SK-N-SH (cell line): ENCODE data around the gene STK39. TPM values are rescaled to one million over a fixed set of nuclear protein-coding genes. Genes with fewer than 3 reads are reported as not detected.

Experiments
- CTCF ChIA-PET: fragments of 300-600, 350-600 bp; formaldehyde crosslinking; extraction: SDS; loops from one replicate; lab custom pipeline; 2021; lab: Yijun Ruan, JAX
- POLR2A ChIA-PET: fragments of 350-600 bp; sonication (Branson Sonifier 250); formaldehyde crosslinking; extraction: SDS; loops from one replicate; lab custom pipeline; 2020; ENCODE audit warnings: antibody characterized with exemption, inconsistent platforms; lab: Yijun Ruan, JAX
- DNase-seq: peaks from one replicate; pipeline ENCODE4 v3.0.0; 2012
- H2AFZ ChIP-seq: fragments of 200-600 bp; sonication (generic); 2 replicates; pipeline ENCODE4 v1.8.1; 2016; ENCODE audit warnings: antibody characterized with exemption, mild to moderate bottlenecking, low read depth
- H3F3A ChIP-seq: fragments of 200-600 bp; sonication (generic); replicated peaks from 2 replicates; pipeline ENCODE3; 2016; ENCODE audit warnings: antibody characterized with exemption, mild to moderate bottlenecking; ENCODE audit not compliant: insufficient read depth
- H3K27ac ChIP-seq, 2 experiments: fragments of 200-500 bp in 1 of 2; fragments of 200-600 bp in 1 of 2; sonication (Bioruptor generic) in 1 of 2; sonication (generic), shearing (Covaris generic) in 1 of 2; 2 replicates each; pipeline versions ENCODE4 v1.5.1 to v1.6.1; 2014 to 2016; ENCODE audit warnings: low read depth in 2 of 2, inconsistent platforms in 1 of 2, low read length in 1 of 2, mild to moderate bottlenecking in 1 of 2, mixed read lengths in 1 of 2
- H3K27me3 ChIP-seq: fragments of 200-600 bp; sonication (generic), shearing (Covaris generic); 2 replicates; pipeline ENCODE4 v1.6.1; 2016; ENCODE audit warnings: mixed run types; ENCODE audit not compliant: insufficient read depth
- H3K36me3 ChIP-seq, 2 experiments: fragments of 200-500 bp in 1 of 2; fragments of 200-600 bp in 1 of 2; sonication (Bioruptor generic) in 1 of 2; sonication (generic) in 1 of 2; replicated peaks in 1 of 2; 2 replicates each; pipeline versions ENCODE3 to v1.5.1; 2014 to 2016; ENCODE audit warnings: low read length in 1 of 2, mild to moderate bottlenecking in 1 of 2; ENCODE audit not compliant: insufficient read depth in 2 of 2, control insufficient read depth in 1 of 2
- H3K4me1 ChIP-seq, 2 experiments: fragments of 200-500 bp in 1 of 2; fragments of 200-600 bp in 1 of 2; sonication (Bioruptor generic) in 1 of 2; sonication (generic), shearing (Covaris generic) in 1 of 2; 2 replicates each; pipeline versions ENCODE4 v1.5.1 to v1.6.1; 2014 to 2016; ENCODE audit warnings: low read depth in 1 of 2, low read length in 1 of 2, mixed run types in 1 of 2; ENCODE audit not compliant: insufficient read depth in 2 of 2, control insufficient read depth in 1 of 2
- H3K4me2 ChIP-seq: fragments of 200-600 bp; sonication (generic), shearing (Covaris generic); 2 replicates; pipeline ENCODE4 v1.6.1; 2017; ENCODE audit warnings: mixed run types
- H3K4me3 ChIP-seq, 2 experiments: fragments of 200-500 bp in 1 of 2; fragments of 200-600 bp in 1 of 2; sonication (Bioruptor generic) in 1 of 2; sonication (generic), shearing (Covaris generic) in 1 of 2; 2 replicates each; pipeline versions ENCODE4 v1.5.1 to v1.8.1; 2014 to 2016; ENCODE audit warnings: low read depth in 2 of 2, inconsistent platforms in 1 of 2, low read length in 1 of 2, mild to moderate bottlenecking in 1 of 2, mixed read lengths in 1 of 2, moderate library complexity in 1 of 2
- H3K79me2 ChIP-seq: fragments of 200-600 bp; sonication (generic); 2 replicates; pipeline ENCODE4 v1.8.1; 2017; ENCODE audit warnings: mild to moderate bottlenecking; ENCODE audit not compliant: insufficient read depth
- H3K9ac ChIP-seq: fragments of 200-600 bp; sonication (generic); 2 replicates; pipeline ENCODE4 v1.6.1; 2017; ENCODE audit warnings: mixed run types
- H3K9me2 ChIP-seq: fragments of 200-600 bp; sonication (generic); 2 replicates; pipeline ENCODE4 v1.6.1; 2017; ENCODE audit warnings: mixed run types
- H3K9me3 ChIP-seq: fragments of 200-600 bp; sonication (generic); 2 replicates; pipeline ENCODE4 v1.6.1; 2017; ENCODE audit warnings: mixed run types, mild to moderate bottlenecking, moderate library complexity
- H4K20me1 ChIP-seq: fragments of 200-600 bp; sonication (generic); 2 replicates; pipeline ENCODE4 v1.6.1; 2017; ENCODE audit warnings: mild to moderate bottlenecking, mixed run types; ENCODE audit not compliant: insufficient read depth
- CHD2 ChIP-seq: fragments of 150-350 bp; IDR thresholded peaks from 2 replicates; pipeline ENCODE4 v1.6.1; 2018; ENCODE audit warnings: low read length; ENCODE audit not compliant: partially characterized antibody
- CTCF ChIP-seq: fragments of 200-600 bp; sonication (generic); IDR thresholded peaks from 2 replicates; pipeline ENCODE4 v1.6.1; 2017; ENCODE audit warnings: antibody characterized with exemption, mild to moderate bottlenecking, moderate library complexity
- ELF1 ChIP-seq: IDR thresholded peaks from 2 replicates; pipeline ENCODE4 v1.4.0; 2012
- EZH2phosphoT487 ChIP-seq: fragments of 200-600 bp; sonication (generic); IDR thresholded peaks from 2 replicates; pipeline ENCODE4 v1.6.1; 2017; ENCODE audit warnings: low read depth, mixed run types, mild to moderate bottlenecking, antibody characterized with exemption, moderate library complexity, borderline replicate concordance
- GATA2 ChIP-seq: sonication (generic); formaldehyde crosslinking; IDR thresholded peaks from 2 replicates; pipeline ENCODE4 v1.5.0; 2020; ENCODE audit warnings: mild to moderate bottlenecking, missing genetic modification reagents
- MXI1 ChIP-seq: IDR thresholded peaks from 2 replicates; pipeline ENCODE4 v1.6.1; 2012; ENCODE audit warnings: mild to moderate bottlenecking, low read depth, low read length, improper control_type of control experiment
- POLR2AphosphoS5 ChIP-seq: IDR thresholded peaks from 2 replicates; pipeline ENCODE4 v1.6.1; 2012; ENCODE audit warnings: low read depth, low read length
- RCOR1 ChIP-seq: fragments of 150-350 bp; IDR thresholded peaks from 2 replicates; pipeline ENCODE4 v1.6.1; 2017; ENCODE audit warnings: antibody characterized with exemption, low read length
- RFX5 ChIP-seq: IDR thresholded peaks from 2 replicates; pipeline ENCODE4 v1.6.1; 2012; ENCODE audit warnings: mild to moderate bottlenecking, improper control_type of control experiment, low read length
- RXRA ChIP-seq: IDR thresholded peaks from 2 replicates; pipeline ENCODE4 v1.4.0; 2012; ENCODE audit warnings: low read depth, mild to moderate bottlenecking, borderline replicate concordance
- TCF12 ChIP-seq: IDR thresholded peaks from 2 replicates; pipeline ENCODE4 v1.4.0; 2012
- WGBS: methylation state at CpG from one replicate; pipeline ENCODE4 v1.1.6; 2017; ENCODE audit warnings: low lambda C conversion rate; 5-methylcytosine and 5-hydroxymethylcytosine counted together
- polyA plus RNA-seq, 3 experiments: library from polyadenylated mRNA; depleted of rRNA; stranded (reverse); fragments of >200 nt; gene quantifications; 2 replicates each; pipeline ENCODE4 v1.2.3, GENCODE V29; 2012
- TF ChIP-seq, protein P1 (sequence below): fragments of 150-350 bp; IDR thresholded peaks from 2 replicates; pipeline ENCODE4 v1.6.1; 2016; ENCODE audit warnings: mild to moderate bottlenecking, low read depth, low read length

The STK39 gene
- polyA plus RNA-seq, 1 of the 3 experiments (the other 2 are of a cell fraction) = 9.6 TPM

DNA sequence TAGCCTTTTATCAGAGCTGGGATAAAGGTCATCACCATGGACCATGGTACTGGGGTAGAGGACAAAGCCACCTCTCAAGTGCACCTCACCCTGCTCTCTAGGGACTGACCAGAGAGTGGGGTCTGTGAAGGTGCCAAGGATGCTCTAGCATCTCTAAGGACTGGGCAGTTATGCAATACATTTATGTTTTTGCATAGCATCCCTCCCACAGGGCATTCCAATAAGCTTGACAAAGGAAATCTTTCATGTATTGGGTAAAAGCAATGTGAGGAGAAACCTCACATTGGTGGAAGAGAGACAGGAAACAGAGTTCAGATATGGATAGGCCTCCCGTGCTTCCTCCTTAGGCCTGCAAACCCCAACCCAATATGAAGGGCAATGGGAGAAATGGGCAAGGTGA, 31.6 kb downstream of the STK39 start:
- 0 out of 4 replicates have a peak overlapping the region, but pooled peaks of 1 of the 2 experiments have one; percentile 18 for H3K27ac ChIP-seq
- DNase-seq = no peak
- peaks cover 67% of the 10 kb centered on the region; the same call in 1 of the 2 replicates for H3K79me2 ChIP-seq
- WGBS = 100% methylated on average over 1 of the region's 1 CpG
- TF ChIP-seq RFX5 = no peak
- no peak for TF ChIP-seq GATA2
- TF ChIP-seq RXRA = no peak
- no peak for TF ChIP-seq RCOR1
- no peak for TF ChIP-seq MXI1
- no peak for TF ChIP-seq CHD2
- TF ChIP-seq POLR2AphosphoS5 = no peak
- H3K36me3 ChIP-seq = no peaks in the 10 kb centered on the region
- H3K4me3 ChIP-seq = no peak overlapping the region
- H4K20me1 ChIP-seq = peaks cover 25% of the 10 kb centered on the region; the same call in 1 of the 2 replicates
- no peak overlapping the region for H3K4me2 ChIP-seq
- H3K9ac ChIP-seq = no peak overlapping the region
- H3K9me2 ChIP-seq = no peaks in the 10 kb centered on the region
- H3K27me3 ChIP-seq = no peaks in the 10 kb centered on the region
- ChIA-PET CTCF (interaction anchor here (1.7 kb wide), 1 partner anchor 97 kb away, joined by 4 read pairs; no protein-coding TSS in a partner anchor), POLR2A (no interaction called here)
- peaks cover 8% of the 10 kb centered on the region for H3F3A ChIP-seq
- H2AFZ ChIP-seq = no peak overlapping the region
- H3K9me3 ChIP-seq = no peaks in the 10 kb centered on the region
- H3K4me1 ChIP-seq = peaks cover 8 to 26% of the 10 kb centered on the region in 2 experiments

DNA sequence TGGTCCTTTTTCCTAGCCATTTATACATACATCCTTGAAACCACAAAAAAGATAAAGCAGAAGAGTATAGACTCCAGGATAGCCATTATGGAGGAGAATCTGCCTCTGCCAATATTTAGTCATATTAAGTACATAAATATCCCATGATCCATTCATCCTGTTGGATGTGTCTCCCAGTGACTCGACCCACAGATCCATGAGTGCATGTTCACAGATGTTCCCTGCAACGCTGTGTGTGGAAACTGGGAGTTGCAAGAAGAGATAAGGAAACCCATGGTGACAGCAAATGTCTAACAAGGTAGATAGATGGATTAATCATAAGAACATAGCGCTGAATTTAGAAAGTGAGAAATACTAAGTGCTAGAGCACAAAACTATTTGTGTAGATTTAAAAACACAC, 34.5 kb downstream of the STK39 start:
- Histone ChIP-seq H3K27ac (no peak overlapping the region), H3K36me3 (no peaks in the 10 kb centered on the region), H3K9me2 (no peaks in the 10 kb centered on the region), H3K79me2 (peaks cover 85% of the 10 kb centered on the region), H3K9ac (no peak overlapping the region), H3K9me3 (no peaks in the 10 kb centered on the region), H4K20me1 (peaks cover 25% of the 10 kb centered on the region; the same call in 1 of the 2 replicates), H3K4me1 (peaks cover 8 to 26% of the 10 kb centered on the region in 2 experiments), H2AFZ (no peak overlapping the region), H3K4me2 (no peak overlapping the region), H3F3A (no peaks in the 10 kb centered on the region)
- 52% methylated on average over 3 of the region's 3 CpGs for WGBS
- POLR2A ChIA-PET = no interaction called here
- peak; percentile 52; the same call in 1 of the 2 replicates for TF ChIP-seq TCF12
- TF ChIP-seq ELF1 = no peak
- TF ChIP-seq, all 33 proteins: peak for 1
- CTCF ChIA-PET = no interaction called here
- Histone ChIP-seq H3K27me3 (no peaks in the 10 kb centered on the region), H3K4me3 (no peak overlapping the region)
- DNase-seq = no peak

- Histone ChIP-seq H3K9me3 (no peaks in the 10 kb centered on the region), H4K20me1 (peaks cover 25% of the 10 kb centered on the region; the same call in 1 of the 2 replicates), H3K4me1 (peaks cover 8 to 26% of the 10 kb centered on the region in 2 experiments), H3K27ac (no peak overlapping the region), H3K9ac (no peak overlapping the region), H3K9me2 (no peaks in the 10 kb centered on the region), H3K27me3 (no peaks in the 10 kb centered on the region), H3K4me2 (no peak overlapping the region), H3F3A (no peaks in the 10 kb centered on the region), H3K4me3 (no peak overlapping the region), H2AFZ (no peak overlapping the region), H3K36me3 (no peaks in the 10 kb centered on the region), H3K79me2 (peaks cover 87% of the 10 kb centered on the region)
- ChIA-PET POLR2A (no interaction called here), CTCF (no interaction called here)
- no peak for DNase-seq
- 95% methylated on average over 4 of the region's 4 CpGs for WGBS
- TF ChIP-seq EZH2phosphoT487 = no peak
- TF ChIP-seq, protein P1, sequence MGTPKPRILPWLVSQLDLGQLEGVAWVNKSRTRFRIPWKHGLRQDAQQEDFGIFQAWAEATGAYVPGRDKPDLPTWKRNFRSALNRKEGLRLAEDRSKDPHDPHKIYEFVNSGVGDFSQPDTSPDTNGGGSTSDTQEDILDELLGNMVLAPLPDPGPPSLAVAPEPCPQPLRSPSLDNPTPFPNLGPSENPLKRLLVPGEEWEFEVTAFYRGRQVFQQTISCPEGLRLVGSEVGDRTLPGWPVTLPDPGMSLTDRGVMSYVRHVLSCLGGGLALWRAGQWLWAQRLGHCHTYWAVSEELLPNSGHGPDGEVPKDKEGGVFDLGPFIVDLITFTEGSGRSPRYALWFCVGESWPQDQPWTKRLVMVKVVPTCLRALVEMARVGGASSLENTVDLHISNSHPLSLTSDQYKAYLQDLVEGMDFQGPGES = no peak
- TF ChIP-seq CTCF = no peak
Measured at GRCh38 chr2:168212167-168212566, 35.2 kb downstream of the STK39 start.
